ENCODE measurements around the gene LRRIQ4. TPM values are rescaled to one million over a fixed set of nuclear protein-coding genes. Genes with fewer than 3 reads are reported as not detected.

Gene LRRIQ4
- not detected in 2 replicates for total RNA-seq

GRCh38 chr3:169812332-169813235 lies at the start of gene LRRIQ4, which contains the start of gene LRRC34:
Gene LRRIQ4, plus strand, starts transcription at chr3:169812870. Its CDS starts 9,052 bp downstream, at chr3:169821922.
Gene LRRC34, minus strand, starts transcription at chr3:169812904. Its CDS starts 356 bp downstream, at chr3:169812548.

GRCh38 chr3:169764882-169765612 lies 47.6 kb upstream of the LRRIQ4 start, which contains the start of gene TERC:
Gene TERC, minus strand, starts transcription at chr3:169765060.

GRCh38 chr3:169769287-169770181 lies 43.1 kb upstream of the LRRIQ4 start, which contains the start of gene ACTRT3:
Gene ACTRT3, minus strand, starts transcription at chr3:169769561. Its CDS starts 41 bp downstream, at chr3:169769520.

DNA sequence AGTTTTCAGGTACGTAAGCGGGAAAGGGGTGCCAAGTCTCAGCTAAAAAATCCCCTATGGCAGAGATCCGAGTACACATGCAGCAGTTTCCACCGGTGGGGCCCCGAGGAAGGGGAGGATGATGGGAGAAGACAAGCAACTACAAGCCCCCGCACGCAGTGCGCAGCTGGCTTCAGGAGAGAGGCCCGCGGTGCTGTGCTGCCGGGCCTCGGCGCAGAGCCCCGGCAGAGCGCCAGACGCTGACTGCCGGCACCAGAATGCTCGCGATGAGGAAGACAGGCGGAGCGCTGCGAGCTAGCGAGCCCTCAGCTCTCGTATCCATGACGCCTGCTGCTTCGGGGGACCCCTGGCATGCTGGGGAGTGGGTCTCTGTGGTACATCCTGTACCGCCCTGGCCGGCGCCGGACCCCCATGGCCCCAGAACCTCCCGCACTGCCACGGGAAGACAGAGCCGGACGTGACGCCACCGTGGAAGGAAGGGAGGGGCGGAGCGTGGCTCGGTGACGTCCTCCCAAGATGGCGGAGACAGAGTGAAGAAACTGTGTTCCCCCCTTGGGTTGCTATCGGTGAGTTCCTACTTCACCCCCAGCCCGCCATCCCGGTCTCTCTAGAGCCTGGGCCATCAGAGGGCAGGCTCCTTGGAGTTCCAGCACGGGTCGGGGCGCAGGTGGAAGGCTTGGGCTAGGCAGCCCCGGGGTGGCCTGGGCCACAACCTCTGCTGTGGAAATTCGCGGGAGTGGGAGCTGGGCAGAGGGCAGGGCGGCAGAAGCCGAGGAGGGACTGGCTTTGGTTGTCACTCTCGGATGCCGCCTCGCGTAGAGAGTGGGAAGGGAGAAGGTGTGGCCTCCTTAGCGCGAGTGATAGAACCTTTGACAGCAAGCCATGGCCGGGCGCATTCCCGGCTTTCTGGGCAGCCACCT lies 39.5 kb upstream of the LRRIQ4 start, which contains the start of gene MYNN:
Gene MYNN (plus strand): TSS at position 500 of the 920 bp plus-strand sequence. CDS start 900 bp downstream, outside the sequence.

DNA sequence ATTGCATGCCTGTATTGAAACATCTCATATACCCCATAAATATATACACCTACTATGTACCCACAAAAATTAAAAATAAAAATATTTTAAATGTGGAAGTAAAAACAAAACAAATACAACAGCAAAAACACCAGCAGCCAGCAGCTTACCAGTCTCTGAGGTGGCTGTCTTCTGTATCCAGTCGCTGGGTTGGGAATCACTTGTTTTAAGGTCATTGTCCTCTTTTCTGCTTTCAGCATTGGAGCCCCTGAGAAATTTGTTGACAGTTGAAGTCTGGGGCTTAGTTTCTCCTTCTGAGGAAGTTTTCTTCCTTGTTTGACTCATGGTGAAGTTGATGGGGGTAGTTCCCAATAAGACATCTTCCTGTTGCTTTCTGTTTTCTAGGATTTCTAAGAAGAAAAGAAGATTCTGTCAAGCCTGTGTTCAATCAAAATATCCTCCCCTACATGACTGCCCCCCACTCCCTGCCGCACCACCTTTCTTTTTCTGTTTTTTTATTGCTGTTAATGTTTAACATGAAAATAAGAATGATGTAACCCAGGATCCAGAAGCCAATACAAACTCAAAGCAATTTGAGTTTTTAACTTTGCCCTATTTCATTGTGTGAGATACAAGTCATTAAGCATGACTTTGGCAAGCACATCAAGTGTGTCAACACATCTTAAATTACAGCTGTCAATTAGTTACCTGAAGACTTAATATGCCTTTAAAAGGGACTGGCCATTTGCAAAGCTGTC lies 57.0 kb downstream of the LRRIQ4 start, which contains the start of gene LRRC31:
Gene LRRC31 (minus strand): TSS at position 452 of the 737 bp plus-strand sequence. CDS start 128 bp downstream, at position 324.

Other genes starting within 250 kb of the LRRIQ4 start
- gene MECOM, start 149.2 kb upstream of the LRRIQ4 start, total RNA-seq, result 36.8 and 86.5 TPM in 2 replicates
- 16.6 and 129 TPM in 2 replicates for gene TERC, start 47.8 kb upstream of the LRRIQ4 start, total RNA-seq
- 1.5 and 2.0 TPM in 2 replicates for gene ACTRT3, start 43.3 kb upstream of the LRRIQ4 start, total RNA-seq
- 18.8 and 24.2 TPM in 2 replicates for gene MYNN, start 39.5 kb upstream of the LRRIQ4 start, total RNA-seq
- gene LRRC34, start within 50 bp of the LRRIQ4 start, total RNA-seq, result 0.16 and 1.3 TPM in 2 replicates
- not detected in 2 replicates for gene LRRC31, start 57.1 kb downstream of the LRRIQ4 start, total RNA-seq
- not detected in 2 replicates for gene SAMD7, start 98.7 kb downstream of the LRRIQ4 start, total RNA-seq
- 22.5 and 65.2 TPM in 2 replicates for gene SEC62, start 153.9 kb downstream of the LRRIQ4 start, total RNA-seq
- 4.8 and 13.3 TPM in 2 replicates for gene GPR160, start 225.1 kb downstream of the LRRIQ4 start, total RNA-seq